Breast epithelium (tissue), 3 donors: ENCODE data around the gene DNAH10.

Source experiments
- POLR2A ChIP-seq: fragments of 450-650 bp; IDR thresholded peaks from one replicate; pipeline ENCODE4 v1.6.1; 2016; ENCODE audit warnings: antibody characterized with exemption, mild to moderate bottlenecking, moderate library complexity
- POLR2AphosphoS5 ChIP-seq, 3 donors: sonication (generic); formaldehyde crosslinking; IDR thresholded peaks; one replicate each; pipeline ENCODE4 v1.6.1; 2017; ENCODE audit warnings: antibody characterized with exemption in 3 of 3
- TF ChIP-seq, protein P1 (sequence below), 3 donors: fragments of 450-650 bp; IDR thresholded peaks; one replicate each; pipeline ENCODE4 v1.5.1; 2016 to 2017; ENCODE audit warnings: antibody characterized with exemption in 3 of 3, mild to moderate bottlenecking in 3 of 3, moderate library complexity in 3 of 3

DNA sequence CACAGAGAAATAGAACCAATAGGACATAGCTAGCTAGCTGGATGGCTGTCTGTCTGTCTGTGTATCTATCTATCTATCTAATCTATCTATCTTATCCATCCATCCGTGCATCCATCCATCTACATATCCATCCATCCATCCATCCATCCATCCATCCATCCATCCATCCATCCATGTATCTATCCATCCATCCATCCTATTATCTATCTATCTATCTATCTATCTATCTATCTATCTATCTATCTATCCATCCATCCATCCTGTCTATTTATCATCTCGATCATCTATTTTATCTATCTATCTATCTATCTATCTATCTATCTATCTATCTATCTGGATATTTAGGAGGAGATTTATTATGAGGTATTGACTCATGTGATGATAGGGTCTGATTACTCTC lies 84.9 kb downstream of the DNAH10 start:
- TF ChIP-seq, protein P1, sequence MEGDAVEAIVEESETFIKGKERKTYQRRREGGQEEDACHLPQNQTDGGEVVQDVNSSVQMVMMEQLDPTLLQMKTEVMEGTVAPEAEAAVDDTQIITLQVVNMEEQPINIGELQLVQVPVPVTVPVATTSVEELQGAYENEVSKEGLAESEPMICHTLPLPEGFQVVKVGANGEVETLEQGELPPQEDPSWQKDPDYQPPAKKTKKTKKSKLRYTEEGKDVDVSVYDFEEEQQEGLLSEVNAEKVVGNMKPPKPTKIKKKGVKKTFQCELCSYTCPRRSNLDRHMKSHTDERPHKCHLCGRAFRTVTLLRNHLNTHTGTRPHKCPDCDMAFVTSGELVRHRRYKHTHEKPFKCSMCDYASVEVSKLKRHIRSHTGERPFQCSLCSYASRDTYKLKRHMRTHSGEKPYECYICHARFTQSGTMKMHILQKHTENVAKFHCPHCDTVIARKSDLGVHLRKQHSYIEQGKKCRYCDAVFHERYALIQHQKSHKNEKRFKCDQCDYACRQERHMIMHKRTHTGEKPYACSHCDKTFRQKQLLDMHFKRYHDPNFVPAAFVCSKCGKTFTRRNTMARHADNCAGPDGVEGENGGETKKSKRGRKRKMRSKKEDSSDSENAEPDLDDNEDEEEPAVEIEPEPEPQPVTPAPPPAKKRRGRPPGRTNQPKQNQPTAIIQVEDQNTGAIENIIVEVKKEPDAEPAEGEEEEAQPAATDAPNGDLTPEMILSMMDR (IDR thresholded peaks at IDR 0.05), result no peak
- no peak for TF ChIP-seq POLR2A
- TF ChIP-seq POLR2AphosphoS5 (IDR thresholded peaks at IDR 0.05), result no peak
